ENCODE data around the gene TULP4.

Gene TULP4

GRCh38 chr6:158441716-158442215, 129.5 kb downstream of the TULP4 start:
- no peak overlapping the region for H4K8ac ChIP-seq (ENCODE audit: low read depth, low read length)
- H3K4ac ChIP-seq (ENCODE audit: low read depth, low read length), result no peak overlapping the region
- H2BK120ac ChIP-seq (ENCODE audit: low read depth, low read length), result no peak overlapping the region
- H3K23ac ChIP-seq (ENCODE audit: low read length), result no peak overlapping the region
- no peaks in the 10 kb centered on the region for H3K79me2 ChIP-seq (ENCODE audit: control insufficient read depth, insufficient read depth, low read length)
- H3K4me3 ChIP-seq (ENCODE audit: low read length), result no peak overlapping the region
- H2AK5ac ChIP-seq (ENCODE audit: low read length), result no peak overlapping the region
- H3K4me1 ChIP-seq (ENCODE audit: control insufficient read depth, low read depth, low read length), result no peaks in the 10 kb centered on the region
- H2BK5ac ChIP-seq (ENCODE audit: low read length), result no peak overlapping the region
- no peak for DNase-seq
- no peaks in the 10 kb centered on the region for H3K36me3 ChIP-seq (ENCODE audit: control insufficient read depth, insufficient read depth, low read length)
- no peak overlapping the region for H3K27ac ChIP-seq (ENCODE audit: low read depth, low read length)
- H4K5ac ChIP-seq (ENCODE audit: low read length), result no peak overlapping the region
- H2BK15ac ChIP-seq (replicated peaks; ENCODE audit: low read depth), result no peak overlapping the region
- H3K27me3 ChIP-seq (ENCODE audit: insufficient read depth, low read length, poor library complexity), result no peaks in the 10 kb centered on the region
- H3K18ac ChIP-seq (ENCODE audit: low read length), result no peak overlapping the region
- WGBS (ENCODE audit: extremely low coverage, insufficient coverage, low lambda C conversion rate), result no CpG with 5 or more reads among the region's 7 CpGs
- no peak overlapping the region for H3K4me2 ChIP-seq (ENCODE audit: low read length)
- no peak overlapping the region for H3K56ac ChIP-seq (ENCODE audit: low read length)
- H3K79me1 ChIP-seq (ENCODE audit: low read length), result no peaks in the 10 kb centered on the region
- no peak overlapping the region for H3K9ac ChIP-seq (ENCODE audit: low read length)

- no peaks in the 10 kb centered on the region for H3K4me1 ChIP-seq (ENCODE audit: control insufficient read depth, low read depth, low read length)
- H3K27ac ChIP-seq (ENCODE audit: low read depth, low read length), result no peak overlapping the region
- no peak overlapping the region for H3K23ac ChIP-seq (ENCODE audit: low read length)
- H3K79me1 ChIP-seq (ENCODE audit: low read length), result no peaks in the 10 kb centered on the region
- H2AK5ac ChIP-seq (ENCODE audit: low read length), result no peak overlapping the region
- H3K4me3 ChIP-seq (ENCODE audit: low read length), result no peak overlapping the region
- H3K36me3 ChIP-seq (ENCODE audit: control insufficient read depth, insufficient read depth, low read length), result no peaks in the 10 kb centered on the region
- H3K4ac ChIP-seq (ENCODE audit: low read depth, low read length), result no peak overlapping the region
- no peak overlapping the region for H3K4me2 ChIP-seq (ENCODE audit: low read length)
- DNase-seq, result no peak
- H2BK15ac ChIP-seq (replicated peaks; ENCODE audit: low read depth), result no peak overlapping the region
- no peak overlapping the region for H3K56ac ChIP-seq (ENCODE audit: low read length)
- H4K8ac ChIP-seq (ENCODE audit: low read depth, low read length), result no peak overlapping the region
- H3K18ac ChIP-seq (ENCODE audit: low read length), result no peak overlapping the region
- no peaks in the 10 kb centered on the region for H3K27me3 ChIP-seq (ENCODE audit: insufficient read depth, low read length, poor library complexity)
- no peak overlapping the region for H2BK5ac ChIP-seq (ENCODE audit: low read length)
- WGBS (ENCODE audit: extremely low coverage, insufficient coverage, low lambda C conversion rate), result no CpG with 5 or more reads among the region's 4 CpGs
- no peak overlapping the region for H2BK120ac ChIP-seq (ENCODE audit: low read depth, low read length)
- H4K5ac ChIP-seq (ENCODE audit: low read length), result no peak overlapping the region
- no peaks in the 10 kb centered on the region for H3K79me2 ChIP-seq (ENCODE audit: control insufficient read depth, insufficient read depth, low read length)
- no peak overlapping the region for H3K9ac ChIP-seq (ENCODE audit: low read length)
Measured at GRCh38 chr6:158442306-158442705, 130.0 kb downstream of the TULP4 start.

GRCh38 chr6:158445426-158446085, 133.3 kb downstream of the TULP4 start:
- H3K27me3 ChIP-seq (ENCODE audit: insufficient read depth, low read length, poor library complexity), result no peaks in the 10 kb centered on the region
- H3K18ac ChIP-seq (ENCODE audit: low read length), result no peak overlapping the region
- no peaks in the 10 kb centered on the region for H3K79me2 ChIP-seq (ENCODE audit: control insufficient read depth, insufficient read depth, low read length)
- no peaks in the 10 kb centered on the region for H3K36me3 ChIP-seq (ENCODE audit: control insufficient read depth, insufficient read depth, low read length)
- H3K79me1 ChIP-seq (ENCODE audit: low read length), result no peaks in the 10 kb centered on the region
- H3K56ac ChIP-seq (ENCODE audit: low read length), result no peak overlapping the region
- no peak overlapping the region for H2BK5ac ChIP-seq (ENCODE audit: low read length)
- no peak overlapping the region for H3K4me2 ChIP-seq (ENCODE audit: low read length)
- H3K27ac ChIP-seq (ENCODE audit: low read depth, low read length), result no peak overlapping the region
- no peak overlapping the region for H3K23ac ChIP-seq (ENCODE audit: low read length)
- no peak overlapping the region for H4K8ac ChIP-seq (ENCODE audit: low read depth, low read length)
- no peak overlapping the region for H4K5ac ChIP-seq (ENCODE audit: low read length)
- H2AK5ac ChIP-seq (ENCODE audit: low read length), result no peak overlapping the region
- no peak overlapping the region for H3K9ac ChIP-seq (ENCODE audit: low read length)
- no peak for DNase-seq
- no peak overlapping the region for H2BK120ac ChIP-seq (ENCODE audit: low read depth, low read length)
- WGBS (ENCODE audit: extremely low coverage, insufficient coverage, low lambda C conversion rate), result no CpG with 5 or more reads among the region's 5 CpGs
- no peak overlapping the region for H3K4me3 ChIP-seq (ENCODE audit: low read length)
- no peak overlapping the region for H2BK15ac ChIP-seq (replicated peaks; ENCODE audit: low read depth)
- H3K4ac ChIP-seq (ENCODE audit: low read depth, low read length), result no peak overlapping the region
- H3K4me1 ChIP-seq (ENCODE audit: control insufficient read depth, low read depth, low read length), result no peaks in the 10 kb centered on the region

GRCh38 chr6:158448856-158449255, 136.6 kb downstream of the TULP4 start:
- H3K36me3 ChIP-seq (ENCODE audit: control insufficient read depth, insufficient read depth, low read length), result peaks cover 6% of the 10 kb centered on the region
- no CpG with 5 or more reads among the region's 14 CpGs for WGBS (ENCODE audit: extremely low coverage, insufficient coverage, low lambda C conversion rate)
- H3K18ac ChIP-seq (ENCODE audit: low read length), result no peak overlapping the region
- H3K4me3 ChIP-seq (ENCODE audit: low read length), result no peak overlapping the region
- H3K4ac ChIP-seq (ENCODE audit: low read depth, low read length), result no peak overlapping the region
- no peak overlapping the region for H3K9ac ChIP-seq (ENCODE audit: low read length)
- DNase-seq, result no peak
- H3K4me1 ChIP-seq (ENCODE audit: control insufficient read depth, low read depth, low read length), result peaks cover 2% of the 10 kb centered on the region
- H3K79me1 ChIP-seq (ENCODE audit: low read length), result no peaks in the 10 kb centered on the region
- H4K8ac ChIP-seq (ENCODE audit: low read depth, low read length), result no peak overlapping the region
- H3K27ac ChIP-seq (ENCODE audit: low read depth, low read length), result no peak overlapping the region
- H3K23ac ChIP-seq (ENCODE audit: low read length), result no peak overlapping the region
- no peak overlapping the region for H4K5ac ChIP-seq (ENCODE audit: low read length)
- H3K4me2 ChIP-seq (ENCODE audit: low read length), result no peak overlapping the region
- no peaks in the 10 kb centered on the region for H3K79me2 ChIP-seq (ENCODE audit: control insufficient read depth, insufficient read depth, low read length)
- no peak overlapping the region for H2BK120ac ChIP-seq (ENCODE audit: low read depth, low read length)
- no peaks in the 10 kb centered on the region for H3K27me3 ChIP-seq (ENCODE audit: insufficient read depth, low read length, poor library complexity)
- H2AK5ac ChIP-seq (ENCODE audit: low read length), result no peak overlapping the region
- no peak overlapping the region for H2BK15ac ChIP-seq (replicated peaks; ENCODE audit: low read depth)
- no peak overlapping the region for H2BK5ac ChIP-seq (ENCODE audit: low read length)
- no peak overlapping the region for H3K56ac ChIP-seq (ENCODE audit: low read length)

GRCh38 chr6:158452191-158452590, 139.9 kb downstream of the TULP4 start:
- Histone ChIP-seq H4K5ac (ENCODE audit: low read length) (no peak overlapping the region), H2BK5ac (ENCODE audit: low read length) (no peak overlapping the region), H3K18ac (ENCODE audit: low read length) (no peak overlapping the region), H3K23ac (ENCODE audit: low read length) (no peak overlapping the region), H3K27me3 (ENCODE audit: insufficient read depth, low read length, poor library complexity) (no peaks in the 10 kb centered on the region), H3K9ac (ENCODE audit: low read length) (no peak overlapping the region), H3K79me1 (ENCODE audit: low read length) (no peaks in the 10 kb centered on the region), H4K8ac (ENCODE audit: low read depth, low read length) (no peak overlapping the region), H3K79me2 (ENCODE audit: control insufficient read depth, insufficient read depth, low read length) (no peaks in the 10 kb centered on the region), H3K36me3 (ENCODE audit: control insufficient read depth, insufficient read depth, low read length) (peaks cover 6% of the 10 kb centered on the region), H3K4ac (ENCODE audit: low read depth, low read length) (no peak overlapping the region), H3K27ac (ENCODE audit: low read depth, low read length) (no peak overlapping the region), H3K4me1 (ENCODE audit: control insufficient read depth, low read depth, low read length) (peaks cover 2% of the 10 kb centered on the region), H2BK15ac (replicated peaks; ENCODE audit: low read depth) (no peak overlapping the region), H3K56ac (ENCODE audit: low read length) (no peak overlapping the region), H3K4me3 (ENCODE audit: low read length) (no peak overlapping the region), H3K4me2 (ENCODE audit: low read length) (no peak overlapping the region), H2AK5ac (ENCODE audit: low read length) (no peak overlapping the region), H2BK120ac (ENCODE audit: low read depth, low read length) (no peak overlapping the region)
- WGBS (ENCODE audit: extremely low coverage, insufficient coverage, low lambda C conversion rate), result no CpG with 5 or more reads among the region's 7 CpGs
- peak; percentile 76 for DNase-seq

GRCh38 chr6:158457131-158457530, 144.9 kb downstream of the TULP4 start:
- peaks cover 4% of the 10 kb centered on the region for H3K36me3 ChIP-seq (ENCODE audit: control insufficient read depth, insufficient read depth, low read length)
- H3K27me3 ChIP-seq (ENCODE audit: insufficient read depth, low read length, poor library complexity), result no peaks in the 10 kb centered on the region
- H3K4me1 ChIP-seq (ENCODE audit: control insufficient read depth, low read depth, low read length), result peaks cover under 1% of the 10 kb centered on the region
- no peak overlapping the region for H3K56ac ChIP-seq (ENCODE audit: low read length)
- H3K4ac ChIP-seq (ENCODE audit: low read depth, low read length), result no peak overlapping the region
- H3K9ac ChIP-seq (ENCODE audit: low read length), result no peak overlapping the region
- H3K18ac ChIP-seq (ENCODE audit: low read length), result no peak overlapping the region
- no peak overlapping the region for H2BK5ac ChIP-seq (ENCODE audit: low read length)
- H3K4me3 ChIP-seq (ENCODE audit: low read length), result no peak overlapping the region
- H3K4me2 ChIP-seq (ENCODE audit: low read length), result no peak overlapping the region
- H4K8ac ChIP-seq (ENCODE audit: low read depth, low read length), result no peak overlapping the region
- H3K23ac ChIP-seq (ENCODE audit: low read length), result no peak overlapping the region
- WGBS (ENCODE audit: extremely low coverage, insufficient coverage, low lambda C conversion rate), result no CpG with 5 or more reads among the region's 7 CpGs
- H3K27ac ChIP-seq (ENCODE audit: low read depth, low read length), result no peak overlapping the region
- H4K5ac ChIP-seq (ENCODE audit: low read length), result no peak overlapping the region
- no peak overlapping the region for H2BK15ac ChIP-seq (replicated peaks; ENCODE audit: low read depth)
- H3K79me1 ChIP-seq (ENCODE audit: low read length), result no peaks in the 10 kb centered on the region
- no peak overlapping the region for H2AK5ac ChIP-seq (ENCODE audit: low read length)
- no peaks in the 10 kb centered on the region for H3K79me2 ChIP-seq (ENCODE audit: control insufficient read depth, insufficient read depth, low read length)
- no peak for DNase-seq
- H2BK120ac ChIP-seq (ENCODE audit: low read depth, low read length), result no peak overlapping the region
